HG03565 (cell line): ENCODE measurements around the gene ZBTB44.
"Not testable (repeated sequence)": the region's sequence is repeated elsewhere in the genome, so short reads cannot be mapped to it uniquely, and the experiment has no call there.

Source experiments
- ATAC-seq: cut with Tn5 transposase; IDR thresholded peaks from one replicate; pipeline ENCODE4 v1.9.1; 2021; ENCODE audit warnings: mild to moderate bottlenecking, moderate library complexity; ENCODE audit not compliant: unreplicated experiment

ZBTB44 gene

DNA sequence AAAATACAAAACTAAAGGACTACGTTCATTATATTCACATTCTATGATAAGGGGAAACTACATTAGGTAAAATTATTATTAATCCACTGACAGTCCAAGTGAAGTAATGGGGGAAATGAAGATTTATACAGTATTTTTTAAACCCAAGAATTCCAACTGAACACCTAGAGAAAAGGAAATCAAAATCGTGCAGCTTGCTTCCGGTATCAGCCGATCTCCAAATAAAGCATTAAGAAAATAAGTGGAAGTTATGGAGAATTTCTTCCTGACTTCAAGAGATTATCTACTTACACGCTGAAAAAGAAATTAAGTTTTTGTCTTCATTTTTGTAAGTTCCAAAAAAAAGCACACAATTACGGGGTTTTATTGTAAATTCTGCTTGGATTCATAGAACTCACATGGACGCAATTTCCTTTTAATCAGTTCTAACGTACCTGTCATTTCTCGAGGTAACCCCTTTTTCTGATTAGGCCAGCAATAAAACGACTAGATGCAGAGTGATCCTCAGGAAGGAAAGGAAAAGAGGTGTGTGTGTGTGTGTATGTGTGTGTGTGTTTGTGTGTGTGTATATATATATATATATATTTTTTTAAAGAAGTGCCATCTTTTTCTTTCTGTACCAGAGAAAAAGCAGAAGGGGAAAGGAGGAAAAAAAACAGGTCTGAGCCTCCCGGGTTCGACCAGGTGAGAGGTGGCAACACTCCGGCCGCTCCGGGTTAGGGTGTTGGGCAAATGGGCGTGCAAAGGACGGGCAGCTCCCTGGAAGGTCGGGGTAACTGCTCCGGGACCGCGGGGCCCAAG is 1.1 kb downstream of the ZBTB44 start:
- no peak for ATAC-seq

DNA sequence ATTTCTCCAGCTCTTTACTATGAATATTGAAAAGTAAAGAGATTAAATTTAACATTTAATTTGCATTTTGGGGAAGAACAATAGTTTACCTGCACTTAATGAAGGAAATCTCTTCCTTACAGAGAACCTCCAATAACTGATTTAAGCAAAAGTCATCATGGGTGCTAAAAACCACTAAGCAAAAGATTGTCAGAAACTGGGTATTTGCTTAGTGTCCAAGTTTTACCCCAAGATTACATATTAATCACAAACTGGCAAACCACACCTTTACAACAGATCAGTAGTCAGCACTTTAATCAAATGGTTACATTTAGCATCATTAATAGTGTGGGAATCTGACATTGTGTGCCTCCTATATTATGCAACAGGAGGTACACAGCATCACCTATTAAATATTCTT is 2.7 kb downstream of the ZBTB44 start:
- no peak for ATAC-seq

DNA sequence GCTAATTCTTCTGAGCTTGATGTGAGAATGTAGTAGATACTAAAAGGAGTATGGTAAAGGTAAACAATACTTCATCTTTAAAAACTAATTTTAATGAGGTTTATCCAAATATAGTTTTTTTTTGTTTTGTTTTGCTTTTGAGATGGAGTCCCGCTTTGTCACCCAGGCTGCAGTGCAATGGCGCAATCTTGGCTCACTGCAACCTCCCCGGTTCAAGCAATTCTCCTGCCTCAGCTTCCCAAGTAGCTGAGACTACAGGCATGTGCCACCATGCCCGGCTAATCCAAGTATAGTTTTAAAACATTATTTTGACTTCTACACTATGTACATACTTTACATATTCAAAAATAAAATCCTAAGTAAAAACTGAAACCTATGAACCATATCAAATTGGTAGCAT is 4.1 kb downstream of the ZBTB44 start:
- ATAC-seq, result no peak

DNA sequence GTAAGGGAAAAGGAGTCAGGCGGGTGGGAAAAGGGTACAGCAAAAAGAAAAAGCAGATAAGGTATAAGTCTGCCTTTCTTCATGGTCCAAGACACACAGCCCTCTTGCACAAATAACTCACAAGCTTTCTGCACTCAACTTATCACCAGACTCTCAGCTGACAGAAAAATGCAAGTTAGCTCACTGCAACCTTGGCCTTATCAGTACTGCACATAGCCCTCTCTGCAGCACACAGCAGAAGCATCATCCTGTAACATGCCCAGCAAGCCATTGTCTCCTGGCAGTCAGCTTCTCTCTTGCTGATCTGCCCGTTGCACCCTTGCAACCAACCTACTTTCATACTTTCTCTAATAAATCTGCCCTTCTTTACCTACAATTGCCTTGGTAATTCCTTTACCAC is 5.8 kb downstream of the ZBTB44 start:
- ATAC-seq, result no peak

DNA sequence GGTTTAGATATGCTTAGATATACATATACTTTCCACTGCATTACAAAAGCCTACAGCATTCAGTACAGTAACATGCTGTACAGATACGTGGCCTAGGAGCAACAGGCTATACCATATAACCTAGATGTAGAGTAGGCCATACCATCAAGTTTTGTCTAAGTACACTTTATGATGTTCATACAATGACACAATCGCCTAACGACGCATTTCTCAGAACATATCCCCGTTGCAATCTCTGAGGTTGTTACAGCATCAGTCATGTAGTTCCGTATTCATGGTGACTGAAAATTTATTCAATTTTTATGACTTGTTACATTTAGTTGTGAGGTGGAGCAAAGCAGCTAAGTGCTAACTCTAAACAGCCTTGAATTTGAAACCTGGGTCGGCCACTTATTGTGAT is 6.7 kb downstream of the ZBTB44 start:
- no peak for ATAC-seq

DNA sequence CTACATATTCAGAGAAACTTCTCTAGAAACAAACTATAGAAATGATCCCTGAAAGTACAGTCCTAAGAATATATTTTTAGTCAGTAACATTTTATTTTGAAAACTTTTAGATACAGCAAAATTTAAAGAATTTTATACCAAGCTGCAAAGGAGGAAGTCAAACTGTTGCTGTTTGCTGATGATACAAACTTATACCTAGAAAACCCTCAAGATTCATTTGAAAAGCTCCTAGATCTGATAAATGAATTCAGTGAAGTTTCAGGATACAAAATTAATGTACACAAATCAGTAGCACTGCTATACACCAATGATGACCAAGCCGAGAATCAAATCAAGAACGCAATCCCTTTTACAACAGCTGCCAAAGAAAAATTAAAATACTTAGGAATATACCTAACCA is 10.1 kb downstream of the ZBTB44 start:
- no peak for ATAC-seq

DNA sequence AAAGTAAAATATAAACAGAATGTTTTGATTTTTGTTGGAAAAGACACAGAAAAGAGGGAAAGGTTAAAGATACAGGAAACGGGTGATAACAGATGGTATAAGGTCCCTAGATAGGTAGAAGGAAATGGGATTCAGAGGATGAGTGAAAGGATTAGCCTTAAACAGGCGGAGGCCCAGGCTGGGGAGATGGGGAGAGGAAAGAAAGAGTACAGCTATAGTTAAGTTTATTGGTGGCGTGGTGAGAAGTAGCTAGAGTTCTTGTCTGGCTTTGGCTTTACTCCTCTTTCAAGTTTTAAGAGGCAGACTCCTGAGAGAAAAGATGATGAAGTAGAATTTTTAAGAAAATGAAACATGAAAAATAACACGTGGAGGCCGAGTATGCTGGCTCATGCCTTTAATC is 13.7 kb downstream of the ZBTB44 start:
- ATAC-seq, result no peak

DNA sequence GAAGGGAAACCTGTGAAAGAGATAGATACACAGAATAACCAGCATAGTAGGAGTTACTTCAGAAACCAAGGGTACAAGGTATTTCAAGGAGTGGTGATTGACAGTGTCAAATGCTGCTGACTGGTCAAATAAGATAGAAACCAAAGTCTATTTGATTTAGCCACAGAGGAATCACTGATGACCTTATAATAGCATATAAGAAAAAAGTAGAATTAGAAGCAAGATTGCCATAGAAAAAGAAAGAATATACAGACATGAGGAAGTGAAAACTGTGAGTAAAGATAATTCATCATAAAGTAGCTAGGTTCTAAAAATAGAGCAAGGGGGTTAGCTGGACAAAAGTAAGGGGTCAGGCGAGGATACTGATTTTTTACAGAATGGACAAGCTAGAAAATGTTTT is 14.2 kb downstream of the ZBTB44 start:
- ATAC-seq, result no peak

DNA sequence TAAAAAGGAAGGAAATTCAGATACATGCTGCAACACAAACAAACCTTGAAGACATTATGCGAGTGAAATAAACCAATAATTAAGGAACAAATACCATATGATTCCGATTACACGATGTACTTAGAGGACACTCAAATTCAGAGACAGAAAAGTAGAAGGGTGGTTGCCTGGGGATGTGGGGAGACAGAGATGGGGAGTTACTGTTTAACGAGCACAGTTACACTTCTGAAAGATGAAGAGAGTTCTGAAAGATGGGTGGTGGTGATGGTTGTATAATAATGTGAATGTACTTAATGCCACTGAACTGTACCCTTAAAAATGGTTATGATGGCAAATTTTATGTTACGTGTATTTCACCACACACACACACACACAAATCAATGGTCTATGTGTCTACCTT is 14.7 kb downstream of the ZBTB44 start:
- no peak for ATAC-seq

DNA sequence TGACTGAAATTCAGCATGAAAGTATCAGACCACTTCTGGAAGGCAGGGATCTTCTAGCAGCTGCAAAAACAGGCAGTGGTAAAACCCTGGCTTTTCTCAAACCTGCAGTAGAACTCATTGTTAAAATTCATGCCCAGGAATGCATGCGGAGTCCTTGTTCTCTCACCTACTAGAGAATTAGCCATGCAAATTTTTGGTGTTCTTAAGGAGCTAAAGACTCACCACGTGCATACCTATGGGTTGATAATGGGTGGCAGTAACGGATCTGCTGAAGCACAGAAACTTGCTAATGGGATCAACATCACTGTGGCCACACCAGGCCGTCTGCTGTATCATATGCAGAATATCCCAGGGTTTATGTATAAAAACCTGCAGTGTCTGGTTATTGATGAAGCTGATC is 19.1 kb downstream of the ZBTB44 start:
- no peak for ATAC-seq

DNA sequence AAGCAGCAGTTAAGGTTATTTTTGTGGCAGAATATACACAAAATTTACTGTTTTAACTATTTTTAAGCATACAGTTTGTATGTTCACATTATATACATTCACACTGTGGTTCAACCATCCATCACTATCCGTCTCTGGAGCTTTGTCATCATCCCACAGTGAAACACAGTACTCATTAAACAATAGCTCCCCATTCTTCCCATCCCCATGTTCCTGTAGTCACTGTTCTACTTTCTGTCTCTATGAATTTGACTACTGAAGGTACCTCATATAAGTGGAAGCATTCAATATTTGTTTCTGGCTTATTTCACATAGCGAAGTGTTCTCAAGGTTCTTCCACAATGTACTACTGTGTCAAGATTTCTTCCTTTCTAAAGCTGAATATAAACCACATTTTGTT is 32.6 kb downstream of the ZBTB44 start:
- no peak for ATAC-seq

DNA sequence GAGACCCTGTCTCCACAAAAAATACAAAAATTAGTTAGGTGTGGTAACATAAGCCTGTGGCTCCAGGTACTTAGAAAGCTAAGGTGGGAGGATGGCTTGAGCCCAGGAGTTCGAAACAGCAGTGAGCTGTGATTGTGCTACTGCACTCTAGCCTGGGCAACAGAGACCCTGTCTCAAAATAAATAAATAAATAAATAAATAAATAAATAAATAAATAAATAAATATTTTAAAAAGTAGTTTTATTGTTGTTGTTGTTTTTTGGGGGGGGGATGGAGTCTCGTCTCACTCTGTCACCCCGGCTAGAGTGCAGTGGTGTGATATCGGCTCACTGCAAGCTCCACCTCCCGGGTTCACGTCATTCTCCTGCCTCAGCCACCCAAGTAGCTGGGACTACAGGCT is 33.4 kb downstream of the ZBTB44 start:
- not testable (repeated sequence) for ATAC-seq

DNA sequence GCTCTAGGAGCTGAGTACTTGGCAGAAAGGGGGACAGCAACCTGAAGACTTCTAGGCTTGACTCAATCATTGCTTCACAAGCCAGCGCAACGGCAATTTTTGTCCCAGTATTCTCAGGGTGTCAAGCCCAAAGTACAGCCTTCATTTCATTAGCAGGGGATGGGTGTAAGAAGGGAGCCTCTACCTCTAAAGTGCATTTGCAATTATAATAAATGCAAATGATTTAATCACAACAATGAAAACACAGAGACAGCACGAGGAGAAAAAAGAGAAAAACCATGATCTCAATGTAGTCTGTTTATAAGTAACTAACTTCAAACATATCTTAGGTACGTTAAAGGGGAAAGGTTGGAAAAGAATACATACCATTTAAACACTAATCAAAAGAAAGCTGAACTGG is 34.7 kb downstream of the ZBTB44 start:
- ATAC-seq, result no peak

DNA sequence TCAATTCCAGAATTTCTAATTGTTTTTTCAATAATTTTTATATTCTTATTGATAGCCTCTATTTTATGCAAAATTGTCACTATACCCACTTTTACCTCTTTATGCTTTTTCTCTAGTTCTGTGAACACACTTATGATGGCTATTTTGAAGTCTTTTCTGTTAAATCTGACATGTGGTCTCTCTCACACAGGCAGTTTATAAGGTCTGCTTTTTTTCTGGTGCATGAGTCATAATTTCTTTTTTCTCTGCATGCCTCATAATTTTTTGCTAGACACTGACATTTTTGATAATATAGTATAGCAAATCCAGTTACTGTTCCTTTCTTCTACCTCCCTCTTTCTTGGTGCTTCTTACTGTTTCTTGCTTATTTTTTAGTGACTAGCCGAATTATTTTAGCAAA is 36.0 kb downstream of the ZBTB44 start:
- ATAC-seq, result no peak

DNA sequence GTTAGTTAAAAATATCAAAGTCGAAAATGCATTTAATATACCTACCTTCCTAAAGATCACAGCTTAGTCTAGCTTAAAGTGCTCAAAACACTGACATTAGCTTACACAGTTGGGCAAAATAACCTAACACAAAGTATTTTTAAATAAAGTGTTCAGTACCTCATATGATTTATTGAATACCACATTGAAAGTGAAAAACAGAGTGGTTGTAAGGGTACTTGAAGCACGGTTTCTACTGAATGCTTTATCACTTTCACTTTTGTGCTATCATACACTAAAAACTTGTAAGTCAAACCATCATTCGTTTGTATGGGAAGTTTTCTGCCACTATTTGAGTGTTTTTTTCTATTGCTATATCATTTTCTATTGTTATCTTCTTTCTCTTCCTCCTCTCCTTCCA is 36.6 kb downstream of the ZBTB44 start:
- no peak for ATAC-seq

DNA sequence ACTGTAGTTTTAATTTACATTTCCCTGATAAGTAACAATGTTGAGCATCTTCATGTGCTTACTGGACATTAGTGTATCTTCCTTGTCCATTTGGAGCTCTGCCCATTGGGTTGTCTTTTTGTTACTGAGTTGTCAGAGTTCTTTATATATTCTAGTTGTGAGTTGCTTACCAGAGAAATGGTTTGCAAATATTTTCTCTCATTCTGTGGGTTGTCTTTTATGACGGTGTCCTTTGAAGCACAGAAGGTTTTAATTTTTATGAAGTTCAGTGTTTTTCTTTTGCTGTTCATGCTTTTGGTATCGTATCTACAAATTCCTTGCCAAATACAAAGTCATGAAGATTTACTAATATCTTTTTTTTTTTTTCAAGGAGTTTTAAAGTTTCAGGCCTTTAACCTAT is 42.4 kb downstream of the ZBTB44 start:
- no peak for ATAC-seq

DNA sequence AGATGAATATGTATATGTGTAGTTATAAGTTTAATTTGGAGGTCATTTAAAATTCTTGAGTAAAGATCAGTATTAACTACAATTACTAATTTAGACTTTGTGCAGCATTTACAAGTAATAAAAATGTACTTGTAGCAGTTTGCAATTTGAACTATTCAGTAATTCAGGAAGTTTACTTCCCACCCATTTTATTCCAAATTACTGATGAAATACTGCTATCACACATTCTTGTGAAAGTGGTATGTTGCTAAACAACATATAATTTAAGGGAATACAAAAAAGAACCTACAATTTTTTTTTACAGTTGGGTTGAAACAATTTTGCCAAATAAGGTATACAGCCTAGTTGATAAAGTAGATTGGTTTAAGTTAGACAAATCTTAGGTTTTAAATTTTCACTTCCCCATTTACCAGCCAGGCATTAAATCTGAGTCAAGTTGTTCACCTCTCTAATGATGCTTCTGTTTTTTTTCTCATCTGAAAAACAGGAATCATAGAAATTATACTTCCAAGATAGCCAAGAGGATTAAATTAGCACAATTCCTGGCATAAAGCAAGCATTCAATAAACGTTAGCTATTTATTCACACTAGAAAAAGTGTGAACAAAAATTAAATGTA is 45.3 kb downstream of the ZBTB44 start:
- peak; percentile 95 for ATAC-seq

DNA sequence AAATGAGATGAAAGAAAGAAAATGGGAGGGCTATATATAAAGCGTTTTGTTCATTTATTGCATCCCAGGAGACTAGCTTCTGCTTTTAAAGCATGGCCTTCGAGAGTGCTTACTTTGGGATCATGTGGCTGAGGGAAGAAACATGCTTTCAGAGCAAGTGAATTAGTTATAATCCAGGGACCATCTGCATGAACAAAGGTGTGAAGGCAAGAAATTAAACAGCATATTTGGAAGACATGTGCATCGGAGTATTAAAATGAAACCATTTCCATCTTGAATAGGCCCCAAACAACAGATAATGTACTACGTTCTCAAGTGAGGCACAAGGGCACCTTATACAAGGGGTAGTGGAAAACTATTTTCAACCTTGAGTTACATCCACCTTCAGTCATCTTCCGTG is 51.4 kb downstream of the ZBTB44 start:
- ATAC-seq, result no peak

DNA sequence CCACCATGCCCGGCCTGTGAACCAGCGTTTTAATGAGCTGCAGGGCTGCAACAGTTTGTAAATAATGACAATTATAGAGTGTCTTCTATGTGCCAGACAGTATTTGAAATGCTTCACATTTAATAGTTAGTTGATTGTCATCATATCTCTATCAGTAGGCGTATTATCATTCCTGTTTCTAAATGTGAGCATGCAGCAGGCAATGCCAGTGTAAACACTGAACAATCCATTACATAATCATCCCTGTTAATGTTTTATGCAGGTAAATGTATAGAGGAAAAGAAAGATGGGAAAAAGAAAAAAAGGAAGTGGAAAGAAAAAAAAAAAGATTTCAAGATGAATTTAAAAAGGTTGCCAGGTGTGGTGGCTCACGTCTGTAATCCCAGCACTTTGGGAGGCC is 52.3 kb downstream of the ZBTB44 start:
- ATAC-seq, result no peak

DNA sequence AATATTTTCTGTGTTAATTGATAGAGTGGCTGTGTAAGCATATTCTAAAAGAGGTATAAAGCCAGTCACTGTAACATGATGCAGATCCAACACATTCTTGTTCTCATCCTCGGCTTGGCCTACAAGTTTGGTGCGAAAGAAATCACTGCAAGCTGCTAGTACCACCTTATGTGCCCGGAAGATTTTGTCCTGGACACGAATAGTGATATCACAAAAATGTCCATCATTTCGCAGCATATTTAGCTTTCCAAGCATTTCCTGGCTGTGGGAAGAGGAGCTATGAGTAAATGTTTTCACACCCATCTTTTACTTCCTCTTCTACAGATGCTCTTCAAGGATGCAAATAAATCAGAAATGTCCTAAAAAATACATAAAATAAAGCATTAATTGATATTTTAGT is 53.1 kb downstream of the ZBTB44 start:
- ATAC-seq, result no peak

DNA sequence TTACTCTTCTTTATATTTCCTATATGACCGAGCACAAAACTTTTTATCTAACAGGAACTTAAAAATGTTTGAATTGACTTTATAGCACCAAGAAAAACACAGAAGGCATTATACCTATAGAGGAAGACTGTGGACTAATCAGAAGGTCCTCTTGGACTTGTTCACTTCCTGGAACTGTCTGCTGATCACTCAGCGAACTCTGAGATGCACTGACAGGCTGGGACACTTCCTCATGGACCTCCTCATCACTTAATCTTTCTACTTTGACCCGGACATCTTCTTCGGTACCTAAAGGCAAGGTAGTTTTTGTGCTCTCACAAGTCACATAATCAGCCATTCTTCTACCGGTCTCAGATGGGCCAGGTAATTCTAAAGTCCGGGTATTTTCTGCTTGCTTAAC is 54.0 kb downstream of the ZBTB44 start:
- ATAC-seq, result no peak

DNA sequence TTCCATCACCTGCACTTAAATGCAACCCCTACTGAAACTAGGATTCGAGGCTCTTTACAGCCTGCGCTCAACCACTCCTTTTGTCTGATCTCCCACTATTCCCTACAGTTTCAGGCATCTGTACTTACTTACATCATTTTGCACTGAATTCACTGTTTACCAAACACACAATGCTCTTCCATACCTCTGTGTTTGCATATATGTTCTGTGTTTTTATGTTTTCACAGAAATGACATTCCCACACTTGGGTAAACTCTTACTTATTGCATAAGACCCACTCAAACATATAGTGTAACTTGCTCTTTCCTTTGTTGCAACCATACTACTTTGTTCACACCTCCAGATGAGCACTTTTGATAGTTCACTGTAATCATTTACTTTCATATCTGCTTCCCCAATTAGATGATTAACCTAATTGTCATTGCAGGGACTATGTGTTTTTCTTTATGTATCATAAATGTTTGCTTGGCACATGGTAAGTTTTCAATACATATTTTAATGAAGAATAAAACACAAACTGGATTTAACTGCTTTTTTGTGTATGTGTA is 54.6 kb downstream of the ZBTB44 start:
- ATAC-seq, result no peak

DNA sequence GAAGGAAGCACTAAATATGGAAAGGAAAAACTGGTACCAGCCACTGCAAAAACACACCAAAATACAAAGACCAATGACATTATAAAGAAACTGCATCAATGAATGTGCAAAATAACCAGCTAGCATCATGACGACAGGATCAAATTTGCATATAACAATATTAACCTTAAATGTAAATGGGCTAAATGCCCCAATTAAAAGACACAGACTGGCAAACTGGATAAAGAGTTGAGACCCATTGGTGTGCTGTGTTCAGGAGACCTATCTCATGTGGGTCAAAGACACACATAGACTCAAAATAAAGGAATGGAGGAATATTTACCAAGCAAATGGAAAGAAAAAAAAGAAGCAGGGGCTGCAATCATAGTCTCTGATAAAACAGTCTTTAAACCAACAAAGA is 63.0 kb downstream of the ZBTB44 start:
- ATAC-seq, result not testable (repeated sequence)
